Endothelial cell of umbilical vein (primary cell): ENCODE measurements around the gene SPTLC1. TPM values are rescaled to one million over a fixed set of nuclear protein-coding genes. Genes with fewer than 3 reads are reported as not detected.

Source experiments
- BruUV-seq: library from RNA; stranded (reverse); fragments of 400-500 nt; replicated peaks from 2 replicates; lab custom pipeline; 2021; lab: Mats Ljungman, UMichigan
- CTCF ChIA-PET: fragments of 300-600, 350-600 bp; sonication (Branson Sonifier 250); formaldehyde crosslinking; loops from one replicate; lab custom pipeline; 2021; ENCODE audit warnings: antibody characterized with exemption, inconsistent platforms; lab: Charles Lee
- POLR2A ChIA-PET: fragments of 300-600, 350-600 bp; sonication (Branson Sonifier 250); formaldehyde crosslinking; loops from one replicate; lab custom pipeline; 2021; ENCODE audit warnings: antibody characterized with exemption, inconsistent platforms; lab: Charles Lee
- DNase-seq: peaks from one replicate; pipeline ENCODE4 v3.0.0-alpha.2; 2011; ENCODE audit warnings: low read depth, low spot score
- FAIRE-seq: peaks from 2 replicates; lab custom pipeline; 2011; peaks lifted over from hg19 to GRCh38; lab: Jason Lieb, UNC
- H2AFZ ChIP-seq: 2 replicates; pipeline ENCODE4 v1.6.0; 2012; ENCODE audit warnings: low read depth, low read length, control low read depth, inconsistent platforms
- H3K27ac ChIP-seq: 2 replicates; pipeline ENCODE4 v1.5.1; 2011; ENCODE audit warnings: low read depth, mild to moderate bottlenecking, control low read depth, low read length, moderate library complexity; ENCODE audit not compliant: insufficient read depth
- H3K27me3 ChIP-seq, 2 experiments: 2 replicates each; pipeline versions ENCODE4 v1.6.0 to v1.6.1; 2011; ENCODE audit warnings: low read length in 2 of 2, mixed read lengths in 1 of 2; ENCODE audit not compliant: control insufficient read depth in 2 of 2, insufficient read depth in 2 of 2
- H3K36me3 ChIP-seq, 2 experiments: 2 replicates in 1 of 2; 3 replicates in 1 of 2; pipeline ENCODE4 v1.5.1; 2011; ENCODE audit warnings: low read length in 2 of 2, mild to moderate bottlenecking in 1 of 2, moderate library complexity in 1 of 2; ENCODE audit not compliant: control insufficient read depth in 2 of 2, insufficient read depth in 2 of 2; ENCODE audit errors: extremely low read depth in 1 of 2
- H3K4me1 ChIP-seq: 3 replicates; pipeline ENCODE4 v1.5.1; 2011; ENCODE audit warnings: mild to moderate bottlenecking, low read length; ENCODE audit not compliant: control insufficient read depth, insufficient read depth; ENCODE audit errors: extremely low read depth
- H3K4me2 ChIP-seq: 2 replicates; pipeline ENCODE4 v1.6.1; 2011; ENCODE audit warnings: low read length, control low read depth, mixed read lengths; ENCODE audit not compliant: insufficient read depth
- H3K4me3 ChIP-seq, 3 experiments: fragments of 200-600 bp in 1 of 3; sonication (generic), shearing (Covaris generic) in 1 of 3; replicated peaks in 1 of 3; 2 replicates each; pipeline ENCODE4 v1.5.1; 2011 to 2016; ENCODE audit warnings: control low read depth in 3 of 3, low read length in 3 of 3, mild to moderate bottlenecking in 2 of 3, inconsistent platforms in 1 of 3, low read depth in 1 of 3, moderate library complexity in 1 of 3; ENCODE audit not compliant: insufficient read depth in 1 of 3
- H3K79me2 ChIP-seq: 2 replicates; pipeline ENCODE4 v1.6.0; 2012; ENCODE audit warnings: low read length, inconsistent platforms; ENCODE audit not compliant: control insufficient read depth, insufficient read depth
- H3K9ac ChIP-seq: replicated peaks from 2 replicates; pipeline ENCODE3; 2011; ENCODE audit warnings: low read length, control low read depth; ENCODE audit not compliant: insufficient read depth; ENCODE audit errors: extremely low read depth
- H3K9me1 ChIP-seq: replicated peaks from 3 replicates; pipeline ENCODE4 v1.6.0; 2011; ENCODE audit warnings: mild to moderate bottlenecking, low read length; ENCODE audit not compliant: control insufficient read depth, insufficient read depth; ENCODE audit errors: extremely low read depth
- H3K9me3 ChIP-seq: replicated peaks from 2 replicates; pipeline ENCODE4 v1.5.1; 2012; ENCODE audit warnings: low read length, inconsistent platforms; ENCODE audit not compliant: control insufficient read depth, insufficient read depth
- H4K20me1 ChIP-seq: replicated peaks from 2 replicates; pipeline ENCODE3; 2011; ENCODE audit warnings: mild to moderate bottlenecking, low read length; ENCODE audit not compliant: control insufficient read depth, insufficient read depth; ENCODE audit errors: extremely low read depth
- EZH2 ChIP-seq: IDR thresholded peaks from 2 replicates; pipeline ENCODE4 v1.6.1; 2012; ENCODE audit warnings: borderline replicate concordance, low read depth, mild to moderate bottlenecking, moderate library complexity, low read length, inconsistent platforms; ENCODE audit not compliant: severe bottlenecking
- FOS ChIP-seq: IDR thresholded peaks from 2 replicates; pipeline ENCODE4 v1.6.1; 2011; ENCODE audit warnings: mild to moderate bottlenecking, low read length, moderate library complexity, borderline replicate concordance; ENCODE audit not compliant: insufficient read depth
- GATA2 ChIP-seq: IDR thresholded peaks from 2 replicates; pipeline ENCODE4 v1.7.0; 2011; ENCODE audit warnings: low read depth, mild to moderate bottlenecking, moderate library complexity, mixed read lengths, low read length; ENCODE audit not compliant: insufficient read length, insufficient read depth
- MYC ChIP-seq: IDR thresholded peaks from one replicate; pipeline ENCODE4 v1.6.1; 2011; ENCODE audit warnings: mild to moderate bottlenecking, low read depth, low read length
- POLR2AphosphoS5 ChIP-seq: IDR thresholded peaks from 2 replicates; pipeline ENCODE4 v1.6.1; 2012; ENCODE audit warnings: low read depth, mild to moderate bottlenecking, control low read depth, low read length, moderate library complexity; ENCODE audit not compliant: insufficient read depth
- dilution Hi-C: fragments of 300-500 bp; cut with MboI; formaldehyde crosslinking; loops from one replicate; pipeline ENCODE4 v1.15.0; 2019; ENCODE audit warnings: low sequenced_read_pairs; ENCODE audit not compliant: extremely low pct_ligation_motif_present
- intact Hi-C: fragments of 100-400 bp; cut with micrococcal nuclease; formaldehyde crosslinking; loops from one replicate; pipeline ENCODE4 v1.10.0; 2022
- polyA plus RNA-seq, 4 experiments: library from polyadenylated mRNA; depleted of rRNA in 3 of 4; stranded (reverse) in 3 of 4; unstranded in 1 of 4; fragments of >200 nt; gene quantifications; 2 replicates each; pipeline versions ENCODE4 v1.2.1 to v1.2.3, GENCODE V29; 2011 to 2012; ENCODE audit warnings: missing spikeins in 1 of 4
- total RNA-seq: library from RNA; stranded (reverse); gene quantifications from 2 replicates; pipeline ENCODE4 v1.2.3, GENCODE V29; 2021
- TF ChIP-seq, protein P1 (sequence below), 2 donors: IDR thresholded peaks; 1 replicate in 1 of 2; 2 replicates in 1 of 2; pipeline ENCODE4 v1.5.1; 2011; ENCODE audit warnings: low read length in 2 of 2, mild to moderate bottlenecking in 2 of 2, moderate library complexity in 2 of 2, control low read depth in 1 of 2, inconsistent platforms in 1 of 2, low read depth in 1 of 2; ENCODE audit not compliant: insufficient read depth in 1 of 2; ENCODE audit errors: extremely low read depth in 1 of 2
- TF ChIP-seq, protein P2 (sequence below): IDR thresholded peaks from 2 replicates; pipeline ENCODE4 v1.6.1; 2011; ENCODE audit not compliant: insufficient read depth, insufficient read length

The SPTLC1 gene
- total and polyA plus RNA-seq, 2 donors (not counting 3 experiments of a cell fraction or from before 2014, with no cell fraction given): 35.9 to 68.5 TPM

DNA sequence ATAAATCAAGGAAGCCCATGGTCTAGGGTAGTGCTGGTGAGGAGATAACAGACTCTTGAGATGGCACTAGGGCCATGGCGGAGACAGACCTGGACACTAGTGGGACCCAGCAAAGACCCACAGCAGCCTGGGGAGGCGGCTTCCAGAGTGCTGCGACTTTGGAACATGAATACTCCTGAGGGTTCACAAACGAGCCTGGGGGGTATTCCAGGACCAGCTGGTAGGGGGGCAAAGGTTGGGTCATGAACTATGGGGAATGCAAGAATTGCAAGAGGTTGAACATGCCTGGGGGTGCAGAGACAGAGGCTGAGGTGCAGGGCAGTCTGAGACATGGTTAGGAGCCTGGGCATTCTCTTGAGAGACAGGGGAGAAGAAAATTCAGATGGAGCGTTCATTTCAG is 43.8 kb upstream of the SPTLC1 start:
- no TSS peak for BruUV-seq
- ChIA-PET CTCF (no interaction called here), POLR2A (no interaction called here)
- no peak overlapping the region for H3K4me2 ChIP-seq
- H3K4me3 ChIP-seq: no peak overlapping the region
- FAIRE-seq: no peak
- H2AFZ ChIP-seq: no peak overlapping the region
- no peaks in the 10 kb centered on the region for H3K9me1 ChIP-seq
- H3K27me3 ChIP-seq: peaks cover 0 to 4% of the 10 kb centered on the region in 2 experiments
- TF ChIP-seq GATA2: no peak
- TF ChIP-seq MYC: no peak
- no peak for TF ChIP-seq EZH2
- TF ChIP-seq, protein P1, sequence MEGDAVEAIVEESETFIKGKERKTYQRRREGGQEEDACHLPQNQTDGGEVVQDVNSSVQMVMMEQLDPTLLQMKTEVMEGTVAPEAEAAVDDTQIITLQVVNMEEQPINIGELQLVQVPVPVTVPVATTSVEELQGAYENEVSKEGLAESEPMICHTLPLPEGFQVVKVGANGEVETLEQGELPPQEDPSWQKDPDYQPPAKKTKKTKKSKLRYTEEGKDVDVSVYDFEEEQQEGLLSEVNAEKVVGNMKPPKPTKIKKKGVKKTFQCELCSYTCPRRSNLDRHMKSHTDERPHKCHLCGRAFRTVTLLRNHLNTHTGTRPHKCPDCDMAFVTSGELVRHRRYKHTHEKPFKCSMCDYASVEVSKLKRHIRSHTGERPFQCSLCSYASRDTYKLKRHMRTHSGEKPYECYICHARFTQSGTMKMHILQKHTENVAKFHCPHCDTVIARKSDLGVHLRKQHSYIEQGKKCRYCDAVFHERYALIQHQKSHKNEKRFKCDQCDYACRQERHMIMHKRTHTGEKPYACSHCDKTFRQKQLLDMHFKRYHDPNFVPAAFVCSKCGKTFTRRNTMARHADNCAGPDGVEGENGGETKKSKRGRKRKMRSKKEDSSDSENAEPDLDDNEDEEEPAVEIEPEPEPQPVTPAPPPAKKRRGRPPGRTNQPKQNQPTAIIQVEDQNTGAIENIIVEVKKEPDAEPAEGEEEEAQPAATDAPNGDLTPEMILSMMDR (IDR thresholded peaks at IDR 0.05; ENCODE audit: extremely low read depth in 1 of 2, insufficient read depth in 1 of 2, low read depth in 1 of 2, low read length in 2 of 2): no peak
- no peak for TF ChIP-seq FOS
- TF ChIP-seq POLR2AphosphoS5: no peak
- TF ChIP-seq, protein P2, sequence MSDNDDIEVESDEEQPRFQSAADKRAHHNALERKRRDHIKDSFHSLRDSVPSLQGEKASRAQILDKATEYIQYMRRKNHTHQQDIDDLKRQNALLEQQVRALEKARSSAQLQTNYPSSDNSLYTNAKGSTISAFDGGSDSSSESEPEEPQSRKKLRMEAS: no peak
- no peaks in the 10 kb centered on the region for H3K79me2 ChIP-seq
- H3K9ac ChIP-seq: no peak overlapping the region
- no peaks in the 10 kb centered on the region for H3K36me3 ChIP-seq
- H4K20me1 ChIP-seq: no peaks in the 10 kb centered on the region
- H3K27ac ChIP-seq: no peak overlapping the region
- no peak for DNase-seq
- intact Hi-C loops: no loop called here
- no peaks in the 10 kb centered on the region for H3K4me1 ChIP-seq
- no peaks in the 10 kb centered on the region for H3K9me3 ChIP-seq
- dilution Hi-C loops: no loop called here
